ENCODE results near the gene CELSR1. TPM values are rescaled to one million over a fixed set of nuclear protein-coding genes. Genes with fewer than 3 reads are reported as not detected.

CELSR1 gene
- total RNA-seq, 1 experiment from 2014 or later = 22.6 TPM

DNA sequence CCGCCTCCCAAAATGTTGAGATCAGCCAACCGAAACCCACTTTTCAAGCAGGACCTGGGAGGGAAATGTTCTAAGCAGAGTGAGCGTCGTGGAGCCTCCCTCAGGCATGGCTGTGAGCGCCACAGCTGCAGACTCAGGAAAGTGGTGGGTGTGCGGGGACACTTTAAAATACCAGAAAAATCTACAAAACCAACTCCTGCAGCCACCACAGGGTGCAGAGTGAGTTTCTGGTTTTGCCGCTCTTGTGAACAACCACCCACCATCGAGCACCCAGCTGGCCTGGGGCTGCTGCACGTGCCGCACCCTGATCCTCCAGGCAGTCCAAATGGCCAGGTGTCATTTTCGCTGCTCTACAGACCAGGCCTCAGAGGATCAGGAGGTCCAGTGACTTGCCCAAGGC lies 46.9 kb downstream of the CELSR1 start:
- no peak overlapping the region for H3K4me3 Mint-ChIP-seq
- Histone ChIP-seq H3K14ac (ENCODE audit: insufficient read depth, low read length) (no peak overlapping the region), H4K5ac (ENCODE audit: insufficient read length, low read depth, low read length) (no peak overlapping the region), H3K4ac (ENCODE audit: low read depth, low read length) (no peak overlapping the region), H4K8ac (replicated peaks; ENCODE audit: insufficient read length, low read depth, low read length) (no peak overlapping the region), H3K27me3 (ENCODE audit: insufficient read depth, low read length) (no peaks in the 10 kb centered on the region), H3K9ac (ENCODE audit: extremely low read depth, insufficient read length, low read length) (no peak overlapping the region), H3K27ac (ENCODE audit: insufficient read length, low read depth, low read length) (no peak overlapping the region), H2BK15ac (ENCODE audit: low read depth, low read length) (no peak overlapping the region), H4K91ac (ENCODE audit: insufficient read length, low read depth, low read length) (no peak overlapping the region), H2AFZ (ENCODE audit: low read length) (no peak overlapping the region), H3T11ph (ENCODE audit: low read length) (no peak overlapping the region), H3K23me2 (ENCODE audit: insufficient read length, low read depth, low read length, poor library complexity, severe bottlenecking) (no peaks in the 10 kb centered on the region), H2BK12ac (ENCODE audit: insufficient read length, low read depth, low read length) (no peak overlapping the region), H3K4me2 (ENCODE audit: insufficient read depth, insufficient read length, low read length) (no peak overlapping the region), H3K79me1 (ENCODE audit: insufficient read depth, low read depth, low read length, poor library complexity, severe bottlenecking) (no peaks in the 10 kb centered on the region), H3K79me2 (ENCODE audit: insufficient read depth, low read length) (no peaks in the 10 kb centered on the region), H2BK5ac (ENCODE audit: insufficient read length, low read length) (no peak overlapping the region), H3K23ac (ENCODE audit: insufficient read length, low read depth, low read length) (no peak overlapping the region), H2BK20ac (ENCODE audit: low read depth, low read length, poor library complexity, severe bottlenecking) (no peak overlapping the region), H3K18ac (ENCODE audit: insufficient read length, low read depth, low read length) (no peak overlapping the region), H4K20me1 (ENCODE audit: control insufficient read depth, insufficient read depth, insufficient read length) (no peaks in the 10 kb centered on the region), H3K56ac (ENCODE audit: insufficient read length, low read depth, low read length) (no peak overlapping the region), H3K9me3 (ENCODE audit: control insufficient read depth, low read depth, low read length) (no peaks in the 10 kb centered on the region), H3K4me1 (ENCODE audit: insufficient read depth, low read length) (no peaks in the 10 kb centered on the region), H2AK5ac (ENCODE audit: insufficient read length, low read length) (no peak overlapping the region), H2BK120ac (ENCODE audit: low read depth, low read length, poor library complexity, severe bottlenecking) (no peak overlapping the region)
- H3K9me3 Mint-ChIP-seq = no peaks in the 10 kb centered on the region
- H3K36me3 Mint-ChIP-seq (ENCODE audit: insufficient read depth in 1 of 3, low read depth in 3 of 3) = no peaks in the 10 kb centered on the region
- no CpG with 5 or more reads among the region's 11 CpGs for WGBS (ENCODE audit: extremely low coverage, insufficient read length, low lambda C conversion rate)
- peak overlapping the region in 2 of 3 experiments; percentile 81 to 87; a peak in 3 of 7 replicates for H3K27ac Mint-ChIP-seq
- no peak for TF ChIP-seq CTCF (conservative IDR thresholded peaks at IDR 0.05)
- no peaks in the 10 kb centered on the region for H3K27me3 Mint-ChIP-seq (ENCODE audit: low read depth)
- DNase-seq = no peak
- H3K4me1 Mint-ChIP-seq = peaks cover 5 to 10% of the 10 kb centered on the region in 2 experiments

All from H9 (cell line).